Trophoblast cell (in vitro differentiated cells and primary cell): ENCODE measurements around the gene RAPGEF2.
"Not testable (repeated sequence)": the region's sequence is repeated elsewhere in the genome, so short reads cannot be mapped to it uniquely, and the experiment has no call there.

Experiments used
- DNase-seq, 2 donors: peaks; one replicate each; pipeline ENCODE4 v3.0.0-alpha.2; 2016
- H2AFZ ChIP-seq: 2 replicates; pipeline ENCODE4 v1.6.1; 2013; ENCODE audit warnings: low read length, moderate library complexity, mild to moderate bottlenecking; ENCODE audit not compliant: insufficient read depth, poor library complexity
- H2AK5ac ChIP-seq: 2 replicates; pipeline ENCODE4 v1.6.1; 2013; ENCODE audit warnings: mild to moderate bottlenecking, low read length
- H2BK120ac ChIP-seq: 2 replicates; pipeline ENCODE4 v1.6.1; 2013; ENCODE audit warnings: low read length, mild to moderate bottlenecking, moderate library complexity; ENCODE audit not compliant: insufficient read depth, poor library complexity
- H2BK12ac ChIP-seq: 2 replicates; pipeline ENCODE4 v1.6.1; 2013; ENCODE audit warnings: mild to moderate bottlenecking, low read length, moderate library complexity
- H2BK5ac ChIP-seq: 2 replicates; pipeline ENCODE4 v1.6.1; 2013; ENCODE audit warnings: low read length, low read depth, moderate library complexity, mild to moderate bottlenecking; ENCODE audit not compliant: poor library complexity
- H3K14ac ChIP-seq: 2 replicates; pipeline ENCODE4 v1.6.1; 2013; ENCODE audit warnings: mild to moderate bottlenecking, low read length
- H3K18ac ChIP-seq: 2 replicates; pipeline ENCODE4 v1.6.1; 2013; ENCODE audit warnings: mild to moderate bottlenecking, low read length
- H3K23ac ChIP-seq: 2 replicates; pipeline ENCODE4 v1.6.1; 2013; ENCODE audit warnings: low read length
- H3K27ac ChIP-seq: 2 replicates; pipeline ENCODE4 v1.5.1; 2013; ENCODE audit warnings: low read depth, mild to moderate bottlenecking, inconsistent platforms, low read length, moderate library complexity
- H3K27me3 ChIP-seq: 2 replicates; pipeline ENCODE4 v1.6.1; 2013; ENCODE audit warnings: inconsistent platforms, mild to moderate bottlenecking, low read length, moderate library complexity; ENCODE audit not compliant: insufficient read depth
- H3K36me3 ChIP-seq, 2 experiments: 1 replicate in 1 of 2; 2 replicates in 1 of 2; pipeline ENCODE4 v1.6.1; 2013; ENCODE audit warnings: low read length in 2 of 2, mild to moderate bottlenecking in 2 of 2, moderate library complexity in 1 of 2; ENCODE audit not compliant: insufficient read depth in 2 of 2, control insufficient read depth in 1 of 2
- H3K4ac ChIP-seq: 2 replicates; pipeline ENCODE4 v1.6.1; 2013; ENCODE audit warnings: low read depth, mild to moderate bottlenecking, low read length, moderate library complexity
- H3K4me1 ChIP-seq, 2 experiments: 1 replicate in 1 of 2; 2 replicates in 1 of 2; pipeline ENCODE4 v1.6.1; 2013; ENCODE audit warnings: low read length in 2 of 2, mild to moderate bottlenecking in 2 of 2, moderate library complexity in 1 of 2; ENCODE audit not compliant: insufficient read depth in 2 of 2, control insufficient read depth in 1 of 2
- H3K4me2 ChIP-seq: 2 replicates; pipeline ENCODE4 v1.6.1; 2013; ENCODE audit warnings: inconsistent platforms, mild to moderate bottlenecking, low read length, moderate library complexity
- H3K4me3 ChIP-seq: 2 replicates; pipeline ENCODE4 v1.5.1; 2013; ENCODE audit warnings: mild to moderate bottlenecking, low read depth, low read length, inconsistent platforms
- H3K79me1 ChIP-seq: one replicate; pipeline ENCODE4 v1.6.1; 2013; ENCODE audit warnings: low read length
- H3K79me2 ChIP-seq: 2 replicates; pipeline ENCODE4 v1.6.1; 2013; ENCODE audit warnings: low read length, mild to moderate bottlenecking; ENCODE audit not compliant: control insufficient read depth, insufficient read depth, poor library complexity
- H3K9ac ChIP-seq: 2 replicates; pipeline ENCODE4 v1.6.1; 2013; ENCODE audit warnings: mild to moderate bottlenecking, low read length
- H3K9me3 ChIP-seq: 2 replicates; pipeline ENCODE4 v1.6.1; 2013; ENCODE audit warnings: low read depth, mild to moderate bottlenecking, control low read depth, inconsistent platforms, low read length; ENCODE audit not compliant: insufficient read depth
- H4K12ac ChIP-seq: 2 replicates; pipeline ENCODE4 v1.6.1; 2013; ENCODE audit warnings: low read depth, mild to moderate bottlenecking, low read length, moderate library complexity
- H4K8ac ChIP-seq: 2 replicates; pipeline ENCODE4 v1.6.1; 2013; ENCODE audit warnings: low read depth, mild to moderate bottlenecking, low read length, moderate library complexity
- H4K91ac ChIP-seq: one replicate; pipeline ENCODE4 v1.6.1; 2013; ENCODE audit warnings: low read depth, mild to moderate bottlenecking, low read length, moderate library complexity
- WGBS: extraction: QIAGEN DNeasy Blood & Tissue Kit; methylation state at CpG from one replicate; pipeline ENCODE4 v1.1.7; 2013; ENCODE audit warnings: missing lambda C conversion rate; ENCODE audit not compliant: insufficient read length, insufficient coverage; ENCODE audit errors: extremely low coverage; 5-methylcytosine and 5-hydroxymethylcytosine counted together

RAPGEF2 gene

GRCh38 chr4:159248384-159249178 lies 145.7 kb downstream of the RAPGEF2 start:
- Histone ChIP-seq H3K79me2 (no peaks in the 10 kb centered on the region), H2BK12ac (no peak overlapping the region), H3K79me1 (no peaks in the 10 kb centered on the region), H2AK5ac (no peak overlapping the region), H3K27ac (no peak overlapping the region), H4K8ac (no peak overlapping the region), H3K4me3 (no peak overlapping the region), H2BK120ac (no peak overlapping the region), H3K4ac (no peak overlapping the region), H3K4me1 (no peaks in the 10 kb centered on the region), H2BK5ac (no peak overlapping the region), H4K91ac (no peak overlapping the region), H3K9me3 (peaks cover 5% of the 10 kb centered on the region), H3K23ac (no peak overlapping the region), H3K4me2 (no peak overlapping the region), H3K14ac (no peak overlapping the region), H3K27me3 (no peaks in the 10 kb centered on the region), H2AFZ (no peak overlapping the region), H3K18ac (no peak overlapping the region), H3K9ac (no peak overlapping the region), H3K36me3 (peaks cover 10 to 13% of the 10 kb centered on the region in 2 experiments), H4K12ac (no peak overlapping the region)
- DNase-seq, result no peak
- WGBS, result no CpG with 5 or more reads among the region's 7 CpGs

- no peak overlapping the region for H3K4ac ChIP-seq
- no peaks in the 10 kb centered on the region for H3K79me1 ChIP-seq
- H3K23ac ChIP-seq, result no peak overlapping the region
- no peak overlapping the region for H3K27ac ChIP-seq
- no CpG with 5 or more reads among the region's 35 CpGs for WGBS
- no peak overlapping the region for H2BK5ac ChIP-seq
- no peaks in the 10 kb centered on the region for H3K79me2 ChIP-seq
- H3K4me2 ChIP-seq, result no peak overlapping the region
- H3K27me3 ChIP-seq, result no peaks in the 10 kb centered on the region
- H3K9me3 ChIP-seq, result peaks cover 5% of the 10 kb centered on the region
- no peak overlapping the region for H4K12ac ChIP-seq
- no peak overlapping the region for H2AK5ac ChIP-seq
- H3K18ac ChIP-seq, result no peak overlapping the region
- H4K8ac ChIP-seq, result no peak overlapping the region
- H3K9ac ChIP-seq, result no peak overlapping the region
- no peak overlapping the region for H4K91ac ChIP-seq
- H3K4me3 ChIP-seq, result no peak overlapping the region
- no peak overlapping the region for H2BK120ac ChIP-seq
- H2AFZ ChIP-seq, result no peak overlapping the region
- H2BK12ac ChIP-seq, result no peak overlapping the region
- DNase-seq, result no peak
- H3K14ac ChIP-seq, result no peak overlapping the region
- H3K4me1 ChIP-seq, result no peaks in the 10 kb centered on the region
- H3K36me3 ChIP-seq, result peaks cover 13% of the 10 kb centered on the region in 2 experiments
Observed at GRCh38 chr4:159250751-159251325, 148.0 kb downstream of the RAPGEF2 start.

GRCh38 chr4:159251580-159251979 lies 148.7 kb downstream of the RAPGEF2 start:
- peaks cover 13% of the 10 kb centered on the region in 2 experiments for H3K36me3 ChIP-seq
- H3K79me1 ChIP-seq, H3K9me3 ChIP-seq, H3K4me1 ChIP-seq, H3K27me3 ChIP-seq, H3K23ac ChIP-seq, H3K14ac ChIP-seq, H2AFZ ChIP-seq, H3K18ac ChIP-seq, H3K9ac ChIP-seq, H2AK5ac ChIP-seq, H2BK5ac ChIP-seq, H4K91ac ChIP-seq, H3K4me2 ChIP-seq, H3K4ac ChIP-seq, H2BK120ac ChIP-seq, DNase-seq, H3K79me2 ChIP-seq, H3K4me3 ChIP-seq, H4K8ac ChIP-seq, H3K27ac ChIP-seq, H4K12ac ChIP-seq, H2BK12ac ChIP-seq: not testable (repeated sequence)
- WGBS, result no CpG with 5 or more reads among the region's 14 CpGs

- Histone ChIP-seq H4K12ac (no peak overlapping the region), H3K27me3 (no peaks in the 10 kb centered on the region), H2AK5ac (no peak overlapping the region), H3K36me3 (peaks cover 13% of the 10 kb centered on the region in 2 experiments), H4K8ac (no peak overlapping the region), H2BK12ac (no peak overlapping the region), H2BK5ac (no peak overlapping the region), H3K4me2 (no peak overlapping the region), H2AFZ (no peak overlapping the region), H3K18ac (no peak overlapping the region), H3K27ac (no peak overlapping the region), H3K4ac (no peak overlapping the region), H3K4me3 (no peak overlapping the region), H3K79me2 (no peaks in the 10 kb centered on the region), H2BK120ac (no peak overlapping the region), H3K23ac (no peak overlapping the region), H3K79me1 (no peaks in the 10 kb centered on the region), H4K91ac (no peak overlapping the region), H3K9me3 (peaks cover 5% of the 10 kb centered on the region), H3K14ac (no peak overlapping the region), H3K4me1 (no peaks in the 10 kb centered on the region), H3K9ac (no peak overlapping the region)
- no CpG with 5 or more reads among the region's 4 CpGs for WGBS
- no peak for DNase-seq
Observed at GRCh38 chr4:159252491-159252890, 149.6 kb downstream of the RAPGEF2 start.
